Body of pancreas (tissue), 4 donors: ENCODE data around the gene UTP25. TPM values are rescaled to one million over a fixed set of nuclear protein-coding genes. Genes with fewer than 3 reads are reported as not detected.

ENCODE experiments used
- ATAC-seq: fragments of 150-250 bp; one replicate; pipeline ENCODE4 v1.9.1; 2016
- DNase-seq, 4 donors: peaks; one replicate each; pipeline ENCODE4 v3.0.0-alpha.2; 2019
- H3K27ac ChIP-seq, 4 donors: fragments of 200-600 bp; sonication (generic); 1 replicate in 3 of 4; 2 replicates in 1 of 4; pipeline versions ENCODE4 v1.5.1 to v1.6.1; 2016 to 2019; ENCODE audit warnings: mild to moderate bottlenecking in 1 of 4, mixed read lengths in 1 of 4, moderate library complexity in 1 of 4
- H3K27me3 ChIP-seq, 2 donors: fragments of 200-600 bp; sonication (generic); one replicate each; pipeline ENCODE4 v1.6.0; 2016; ENCODE audit warnings: mild to moderate bottlenecking in 1 of 2
- H3K36me3 ChIP-seq, 2 donors: fragments of 200-600 bp; sonication (generic); replicated peaks in 1 of 2; 2 replicates each; pipeline ENCODE4 v1.5.1; 2016; ENCODE audit warnings: low read depth in 2 of 2; ENCODE audit not compliant: insufficient read depth in 1 of 2
- H3K4me1 ChIP-seq: fragments of 200-600 bp; sonication (generic); one replicate; pipeline ENCODE4 v1.6.0; 2016
- H3K4me3 ChIP-seq, 2 donors: fragments of 200-600 bp; sonication (generic); 1 replicate in 1 of 2; 2 replicates in 1 of 2; pipeline ENCODE4 v1.5.1; 2016 to 2019
- H3K9me3 ChIP-seq, 3 donors: fragments of 200-600 bp; sonication (generic); 1 replicate in 2 of 3; 2 replicates in 1 of 3; pipeline ENCODE4 v1.5.1; 2016
- POLR2A ChIP-seq, 3 donors: fragments of 450-650 bp; IDR thresholded peaks; one replicate each; pipeline ENCODE4 v1.6.1; 2016; ENCODE audit warnings: antibody characterized with exemption in 3 of 3, mild to moderate bottlenecking in 2 of 3
- WGBS, 2 donors: methylation state at CpG; one replicate each; pipeline ENCODE4 v1.1.5; 2017; 5-methylcytosine and 5-hydroxymethylcytosine counted together
- intact Hi-C: fragments of 100-400 bp; cut with DNase I; formaldehyde crosslinking; loops from one replicate; pipeline ENCODE4 v1.15.1; 2023
- total RNA-seq, 2 donors: library from RNA; depleted of rRNA; stranded (reverse); fragments of >200 nt; gene quantifications; one replicate each; pipeline ENCODE4 v1.1.0, GENCODE V29; 2016
- TF ChIP-seq, protein P1 (sequence below), 7 experiments: fragments of 450-650 bp in 4 of 7; fragments of 200-600 bp in 3 of 7; sonication (generic) in 3 of 7; IDR thresholded peaks; one replicate each; pipeline ENCODE4 v1.5.1; 2016 to 2019; ENCODE audit warnings: antibody characterized with exemption in 7 of 7

UTP25 gene
- total RNA-seq, 2 donors from 2014 or later, result 2.0 to 5.7 TPM

GRCh38 chr1:209809611-209810010 is 18.2 kb upstream of the UTP25 start:
- 84 to 88% methylated on average over 4 of the region's 4 CpGs for WGBS, 2 donors
- peaks cover 9% of the 10 kb centered on the region for H3K4me1 ChIP-seq

GRCh38 chr1:209810783-209811182 is 17.0 kb upstream of the UTP25 start:
- 58 to 77% methylated on average over 5 of the region's 5 CpGs for WGBS, 2 donors
- ATAC-seq, result no peak
- H3K4me3 ChIP-seq, result no peak overlapping the region
- intact Hi-C loops, result no loop called here
- no peaks in the 10 kb centered on the region for H3K27me3 ChIP-seq
- H3K9me3 ChIP-seq, result no peaks in the 10 kb centered on the region
- H3K27ac ChIP-seq, result no peak overlapping the region
- no peak for DNase-seq
- H3K4me1 ChIP-seq, result peaks cover 4% of the 10 kb centered on the region
- TF ChIP-seq, protein P1, sequence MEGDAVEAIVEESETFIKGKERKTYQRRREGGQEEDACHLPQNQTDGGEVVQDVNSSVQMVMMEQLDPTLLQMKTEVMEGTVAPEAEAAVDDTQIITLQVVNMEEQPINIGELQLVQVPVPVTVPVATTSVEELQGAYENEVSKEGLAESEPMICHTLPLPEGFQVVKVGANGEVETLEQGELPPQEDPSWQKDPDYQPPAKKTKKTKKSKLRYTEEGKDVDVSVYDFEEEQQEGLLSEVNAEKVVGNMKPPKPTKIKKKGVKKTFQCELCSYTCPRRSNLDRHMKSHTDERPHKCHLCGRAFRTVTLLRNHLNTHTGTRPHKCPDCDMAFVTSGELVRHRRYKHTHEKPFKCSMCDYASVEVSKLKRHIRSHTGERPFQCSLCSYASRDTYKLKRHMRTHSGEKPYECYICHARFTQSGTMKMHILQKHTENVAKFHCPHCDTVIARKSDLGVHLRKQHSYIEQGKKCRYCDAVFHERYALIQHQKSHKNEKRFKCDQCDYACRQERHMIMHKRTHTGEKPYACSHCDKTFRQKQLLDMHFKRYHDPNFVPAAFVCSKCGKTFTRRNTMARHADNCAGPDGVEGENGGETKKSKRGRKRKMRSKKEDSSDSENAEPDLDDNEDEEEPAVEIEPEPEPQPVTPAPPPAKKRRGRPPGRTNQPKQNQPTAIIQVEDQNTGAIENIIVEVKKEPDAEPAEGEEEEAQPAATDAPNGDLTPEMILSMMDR (IDR thresholded peaks at IDR 0.05), result no peak
- TF ChIP-seq POLR2A (IDR thresholded peaks at IDR 0.05), result no peak
- no peaks in the 10 kb centered on the region for H3K36me3 ChIP-seq

More at GRCh38 chr1:209809611-209810010, 18.2 kb upstream of the UTP25 start:
- Histone ChIP-seq H3K36me3 (no peaks in the 10 kb centered on the region), H3K4me3 (no peak overlapping the region), H3K9me3 (no peaks in the 10 kb centered on the region), H3K27ac (no peak overlapping the region), H3K27me3 (no peaks in the 10 kb centered on the region)
- DNase-seq (no peak), ATAC-seq (no peak)
- intact Hi-C loops, result no loop called here
- TF ChIP-seq, protein P1 (IDR thresholded peaks at IDR 0.05), result no peak
- TF ChIP-seq POLR2A (IDR thresholded peaks at IDR 0.05), result no peak

DNA sequence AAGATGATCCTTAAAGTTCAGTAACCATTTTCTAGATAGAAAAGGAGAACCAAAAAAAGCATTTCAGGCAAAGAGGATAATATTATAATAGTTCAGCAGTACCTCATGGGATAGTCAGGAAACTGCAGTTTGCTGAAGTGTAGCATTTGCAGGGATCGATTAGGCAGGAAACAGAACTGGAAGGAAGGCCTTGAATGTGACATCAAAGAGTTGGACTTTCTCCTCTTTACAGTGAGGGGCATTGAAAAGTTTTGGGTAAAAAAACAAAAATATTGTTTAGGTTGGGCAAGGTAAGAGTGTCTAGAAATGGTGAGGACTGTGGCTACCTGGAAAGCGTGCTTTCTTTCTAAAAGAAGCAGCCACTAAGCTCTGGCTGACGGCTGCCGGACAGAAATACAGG is 13.9 kb upstream of the UTP25 start:
- DNase-seq, result no peak
- Histone ChIP-seq H3K4me3 (no peak overlapping the region), H3K9me3 (no peaks in the 10 kb centered on the region), H3K27me3 (no peaks in the 10 kb centered on the region), H3K27ac (no peak overlapping the region), H3K4me1 (no peaks in the 10 kb centered on the region), H3K36me3 (no peaks in the 10 kb centered on the region)
- 80 to 88% methylated on average over 4 of the region's 4 CpGs for WGBS, 2 donors
- intact Hi-C loops, result no loop called here
- no peak for ATAC-seq
- TF ChIP-seq, protein P1 (IDR thresholded peaks at IDR 0.05), result no peak
- no peak for TF ChIP-seq POLR2A (IDR thresholded peaks at IDR 0.05)

- no peaks in the 10 kb centered on the region for H3K27me3 ChIP-seq
- TF ChIP-seq, protein P1 (IDR thresholded peaks at IDR 0.05), result no peak
- TF ChIP-seq POLR2A (IDR thresholded peaks at IDR 0.05), result no peak
Observed at GRCh38 chr1:209815490-209815889, 12.3 kb upstream of the UTP25 start.

GRCh38 chr1:209815931-209816341 is 11.8 kb upstream of the UTP25 start:
- H3K36me3 ChIP-seq, result no peaks in the 10 kb centered on the region
- H3K4me3 ChIP-seq, result no peak overlapping the region
- intact Hi-C loops, result no loop called here
- DNase-seq (no peak), ATAC-seq (peak; percentile 24)
- peak overlapping the region in 2 of 4 donors; percentile 51 to 67 for H3K27ac ChIP-seq
- no peaks in the 10 kb centered on the region for H3K9me3 ChIP-seq
- no peaks in the 10 kb centered on the region for H3K27me3 ChIP-seq
- WGBS, 2 donors, result 72 to 74% methylated on average over 6 of the region's 6 CpGs
- H3K4me1 ChIP-seq, result no peaks in the 10 kb centered on the region
- TF ChIP-seq, protein P1 (IDR thresholded peaks at IDR 0.05), result no peak
- no peak for TF ChIP-seq POLR2A (IDR thresholded peaks at IDR 0.05)

More at GRCh38 chr1:209815490-209815889, 12.3 kb upstream of the UTP25 start:
- H3K4me1 ChIP-seq, result no peaks in the 10 kb centered on the region
- intact Hi-C loops, result no loop called here
- ATAC-seq (peak; percentile 24), DNase-seq (no peak)
- no peaks in the 10 kb centered on the region for H3K9me3 ChIP-seq
- no peak overlapping the region for H3K4me3 ChIP-seq
- peak overlapping the region in 2 of 4 donors; percentile 51 to 67 for H3K27ac ChIP-seq
- H3K36me3 ChIP-seq, result no peaks in the 10 kb centered on the region
- 69 to 76% methylated on average over 3 of the region's 3 CpGs for WGBS, 2 donors
